Epithelial cell of esophagus (primary cell): ENCODE data around the gene PSMD6.

Experiments
- DNase-seq: peaks from one replicate; pipeline ENCODE4 v3.0.0; 2010; ENCODE audit warnings: low read depth
- H3K4me3 ChIP-seq: 2 replicates; pipeline ENCODE4 v1.5.1; 2011; ENCODE audit warnings: mild to moderate bottlenecking, low read length, control low read depth
- CTCF ChIP-seq: IDR thresholded peaks from 2 replicates; pipeline ENCODE4 v1.5.1; 2011; ENCODE audit warnings: low read depth, mild to moderate bottlenecking, low read length, control low read depth, inconsistent platforms; ENCODE audit not compliant: insufficient read depth; ENCODE audit errors: missing control alignments

The PSMD6 gene

GRCh38 chr3:63995086-63995485 lies 28.2 kb downstream of the PSMD6 start:
- H3K4me3 ChIP-seq, result no peak overlapping the region
- no peak for DNase-seq
- no peak for TF ChIP-seq CTCF

- DNase-seq, result peak; percentile 89
- no peak overlapping the region for H3K4me3 ChIP-seq
- TF ChIP-seq CTCF, result peak; percentile 99
Observed at GRCh38 chr3:63993653-63994079, 29.6 kb downstream of the PSMD6 start.

- no peak for DNase-seq
- no peak overlapping the region for H3K4me3 ChIP-seq
- TF ChIP-seq CTCF, result no peak
Observed at GRCh38 chr3:63992516-63993209, 30.6 kb downstream of the PSMD6 start.

- no peak overlapping the region for H3K4me3 ChIP-seq
- no peak for DNase-seq
- TF ChIP-seq CTCF, result no peak
Observed at GRCh38 chr3:63991666-63992065, 31.6 kb downstream of the PSMD6 start.

- no peak for TF ChIP-seq CTCF
- no peak for DNase-seq
- no peak overlapping the region for H3K4me3 ChIP-seq
Observed at GRCh38 chr3:63990733-63991132, 32.6 kb downstream of the PSMD6 start.

GRCh38 chr3:63990204-63990603 lies 33.1 kb downstream of the PSMD6 start:
- no peak overlapping the region for H3K4me3 ChIP-seq
- no peak for TF ChIP-seq CTCF
- DNase-seq, result no peak

- DNase-seq, result peak; percentile 78
- no peak overlapping the region for H3K4me3 ChIP-seq
- no peak for TF ChIP-seq CTCF
Observed at GRCh38 chr3:63988943-63989342, 34.4 kb downstream of the PSMD6 start.
